Activated B cell treated with CpG ODN at 0.5 μM for 24 hours (primary cell): Measurements from ENCODE around the gene FETUB. TPM values are rescaled to one million over a fixed set of nuclear protein-coding genes. Genes with fewer than 3 reads are reported as not detected.
"Not testable (repeated sequence)": the region's sequence is repeated elsewhere in the genome, so short reads cannot be mapped to it uniquely, and the experiment has no call there.

Experiments
- ATAC-seq: fragments of 200-7000 bp; cut with Tn5 transposase; one replicate; pipeline ENCODE4 v1.10.0; 2021; ENCODE audit warnings: low read depth, mild to moderate bottlenecking, moderate library complexity
- CTCF ChIA-PET: fragments of 350-600 bp; sonication (Branson Sonifier 250); formaldehyde crosslinking; loops from one replicate; lab custom pipeline; 2021; ENCODE audit warnings: antibody characterized with exemption; lab: Charles Lee
- POLR2A ChIA-PET: fragments of 350-600 bp; sonication (Branson Sonifier 250); formaldehyde crosslinking; loops from one replicate; lab custom pipeline; 2021; ENCODE audit warnings: antibody characterized with exemption; lab: Charles Lee
- DNase-seq: peaks from one replicate; pipeline ENCODE4 v3.0.0; 2022
- H3K27ac Mint-ChIP-seq: one replicate; pipeline ENCODE4 v1.8.0; 2020; ENCODE audit warnings: mixed read lengths
- H3K27me3 Mint-ChIP-seq: one replicate; pipeline ENCODE4 v1.8.0; 2021; ENCODE audit warnings: mixed read lengths
- H3K36me3 Mint-ChIP-seq: one replicate; pipeline ENCODE4 v1.8.0; 2021; ENCODE audit warnings: low read depth, mixed read lengths
- H3K4me1 Mint-ChIP-seq: one replicate; pipeline ENCODE4 v1.8.0; 2021; ENCODE audit warnings: mixed read lengths
- H3K4me3 Mint-ChIP-seq: one replicate; pipeline ENCODE4 v1.8.0; 2020; ENCODE audit warnings: mild to moderate bottlenecking, mixed read lengths
- H3K9me3 Mint-ChIP-seq: one replicate; pipeline ENCODE4 v1.8.0; 2020; ENCODE audit warnings: mixed read lengths
- intact Hi-C: fragments of 100-400 bp; cut with micrococcal nuclease; formaldehyde crosslinking; loops from one replicate; pipeline ENCODE4 v1.15.1; 2024
- total RNA-seq: library from RNA; stranded (reverse); gene quantifications from 2 replicates; pipeline ENCODE4 v1.2.3, GENCODE V29; 2022
- TF ChIP-seq, protein P1 (sequence below): fragments of 200-600 bp; IDR thresholded peaks from one replicate; pipeline ENCODE4 v1.8.0; 2022; ENCODE audit warnings: antibody characterized with exemption, mild to moderate bottlenecking

Gene FETUB
- total RNA-seq, 1 donor from 2014 or later = not detected

DNA sequence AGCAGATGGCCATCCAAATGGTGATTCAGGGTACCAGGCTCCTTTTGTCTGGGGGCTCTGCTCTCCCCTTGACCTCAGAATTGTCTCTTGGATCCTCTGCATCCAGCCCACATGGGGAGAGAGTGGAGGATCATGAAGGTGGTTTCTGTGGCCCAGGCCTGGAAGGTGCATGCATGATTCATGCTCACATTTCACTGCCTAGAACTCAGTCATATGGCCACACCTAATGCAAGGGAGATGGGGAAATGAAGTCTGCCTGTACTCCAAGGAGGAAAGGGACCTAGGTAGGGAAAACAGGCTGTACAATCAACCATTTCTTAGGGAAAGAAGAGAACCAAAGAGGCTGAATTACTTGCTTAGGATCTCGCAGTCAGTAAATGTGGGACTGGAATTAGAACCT is 40.7 kb downstream of the FETUB start:
- ATAC-seq (no peak), DNase-seq (no peak)
- H3K9me3 Mint-ChIP-seq = peaks cover 10% of the 10 kb centered on the region
- no peak overlapping the region for H3K27ac Mint-ChIP-seq
- intact Hi-C loops = no loop called here
- ChIA-PET POLR2A (no interaction called here), CTCF (no interaction called here)
- no peak overlapping the region for H3K4me3 Mint-ChIP-seq
- H3K27me3 Mint-ChIP-seq = peaks cover 49% of the 10 kb centered on the region
- no peaks in the 10 kb centered on the region for H3K4me1 Mint-ChIP-seq
- TF ChIP-seq, protein P1, sequence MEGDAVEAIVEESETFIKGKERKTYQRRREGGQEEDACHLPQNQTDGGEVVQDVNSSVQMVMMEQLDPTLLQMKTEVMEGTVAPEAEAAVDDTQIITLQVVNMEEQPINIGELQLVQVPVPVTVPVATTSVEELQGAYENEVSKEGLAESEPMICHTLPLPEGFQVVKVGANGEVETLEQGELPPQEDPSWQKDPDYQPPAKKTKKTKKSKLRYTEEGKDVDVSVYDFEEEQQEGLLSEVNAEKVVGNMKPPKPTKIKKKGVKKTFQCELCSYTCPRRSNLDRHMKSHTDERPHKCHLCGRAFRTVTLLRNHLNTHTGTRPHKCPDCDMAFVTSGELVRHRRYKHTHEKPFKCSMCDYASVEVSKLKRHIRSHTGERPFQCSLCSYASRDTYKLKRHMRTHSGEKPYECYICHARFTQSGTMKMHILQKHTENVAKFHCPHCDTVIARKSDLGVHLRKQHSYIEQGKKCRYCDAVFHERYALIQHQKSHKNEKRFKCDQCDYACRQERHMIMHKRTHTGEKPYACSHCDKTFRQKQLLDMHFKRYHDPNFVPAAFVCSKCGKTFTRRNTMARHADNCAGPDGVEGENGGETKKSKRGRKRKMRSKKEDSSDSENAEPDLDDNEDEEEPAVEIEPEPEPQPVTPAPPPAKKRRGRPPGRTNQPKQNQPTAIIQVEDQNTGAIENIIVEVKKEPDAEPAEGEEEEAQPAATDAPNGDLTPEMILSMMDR = no peak
- no peaks in the 10 kb centered on the region for H3K36me3 Mint-ChIP-seq

DNA sequence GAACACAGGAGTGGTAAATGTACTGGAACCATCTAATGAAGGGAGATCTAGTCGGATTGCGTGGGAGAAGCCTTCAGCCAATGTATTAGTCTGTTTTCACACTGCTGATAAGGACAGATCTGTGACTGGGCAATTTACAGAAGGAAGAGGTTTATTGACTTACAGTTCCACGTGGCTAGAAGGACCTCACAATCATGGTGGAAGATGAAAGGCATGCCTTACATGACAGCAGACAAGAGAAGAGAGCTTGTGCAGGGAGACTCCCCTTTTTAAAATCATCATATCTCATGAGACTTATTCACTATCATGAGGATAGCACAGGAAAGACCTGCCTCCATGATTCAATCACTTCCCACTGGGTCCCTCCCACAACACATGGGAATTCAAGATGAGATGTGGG is 42.6 kb downstream of the FETUB start:
- no peak overlapping the region for H3K27ac Mint-ChIP-seq
- DNase-seq (no peak), ATAC-seq (no peak)
- intact Hi-C loops = no loop called here
- CTCF ChIA-PET = no interaction called here
- H3K4me1 Mint-ChIP-seq = no peaks in the 10 kb centered on the region
- H3K36me3 Mint-ChIP-seq = no peaks in the 10 kb centered on the region
- H3K27me3 Mint-ChIP-seq = peaks cover 49% of the 10 kb centered on the region
- no peak overlapping the region for H3K4me3 Mint-ChIP-seq
- TF ChIP-seq, protein P1 = no peak
- POLR2A ChIA-PET = no interaction called here
- peaks cover 10% of the 10 kb centered on the region for H3K9me3 Mint-ChIP-seq

DNA sequence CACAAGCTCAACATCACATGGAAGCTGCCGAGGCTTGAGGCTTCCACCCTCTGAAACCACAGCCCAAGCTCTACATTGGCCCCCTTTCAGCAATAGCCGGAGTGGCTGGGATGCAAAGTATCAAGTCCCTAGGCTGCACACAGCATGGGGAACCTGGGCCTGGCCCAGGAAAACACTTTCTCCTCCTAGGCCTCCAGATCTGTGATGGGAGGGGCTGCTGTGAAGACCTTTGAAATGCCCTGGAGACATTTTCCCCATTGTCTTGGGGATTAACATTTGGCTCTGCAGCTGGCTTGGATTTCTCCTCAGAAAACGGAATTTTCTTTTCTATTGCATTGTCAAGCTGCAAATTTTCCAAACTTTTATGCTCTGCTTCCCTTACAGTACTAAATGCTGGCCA is 43.8 kb downstream of the FETUB start:
- no peak overlapping the region for H3K4me3 Mint-ChIP-seq
- peaks cover 10% of the 10 kb centered on the region for H3K9me3 Mint-ChIP-seq
- ATAC-seq (no peak), DNase-seq (no peak)
- no peaks in the 10 kb centered on the region for H3K36me3 Mint-ChIP-seq
- intact Hi-C loops = no loop called here
- TF ChIP-seq, protein P1 = no peak
- no peaks in the 10 kb centered on the region for H3K4me1 Mint-ChIP-seq
- CTCF ChIA-PET = no interaction called here
- H3K27me3 Mint-ChIP-seq = peaks cover 44% of the 10 kb centered on the region
- POLR2A ChIA-PET = no interaction called here
- no peak overlapping the region for H3K27ac Mint-ChIP-seq

DNA sequence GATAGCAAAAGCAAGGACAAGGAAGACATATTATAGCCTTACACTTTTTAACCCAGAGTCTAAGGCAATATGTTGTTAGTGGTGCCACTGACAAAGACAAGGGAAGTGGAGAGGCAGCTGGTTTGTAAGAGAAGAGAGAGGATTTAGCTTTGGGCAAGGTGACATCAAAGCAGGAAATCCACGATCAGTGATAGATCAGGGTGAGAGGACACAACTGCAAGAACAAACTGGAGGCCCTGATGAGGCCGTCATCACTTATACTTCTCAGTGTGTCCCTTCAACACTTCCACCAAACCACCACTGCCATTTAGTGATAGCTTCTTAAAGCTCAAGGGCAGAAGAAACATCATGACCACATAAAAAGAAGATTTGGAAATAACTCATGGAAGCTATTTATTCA is 46.3 kb downstream of the FETUB start:
- not testable (repeated sequence) for DNase-seq

DNA sequence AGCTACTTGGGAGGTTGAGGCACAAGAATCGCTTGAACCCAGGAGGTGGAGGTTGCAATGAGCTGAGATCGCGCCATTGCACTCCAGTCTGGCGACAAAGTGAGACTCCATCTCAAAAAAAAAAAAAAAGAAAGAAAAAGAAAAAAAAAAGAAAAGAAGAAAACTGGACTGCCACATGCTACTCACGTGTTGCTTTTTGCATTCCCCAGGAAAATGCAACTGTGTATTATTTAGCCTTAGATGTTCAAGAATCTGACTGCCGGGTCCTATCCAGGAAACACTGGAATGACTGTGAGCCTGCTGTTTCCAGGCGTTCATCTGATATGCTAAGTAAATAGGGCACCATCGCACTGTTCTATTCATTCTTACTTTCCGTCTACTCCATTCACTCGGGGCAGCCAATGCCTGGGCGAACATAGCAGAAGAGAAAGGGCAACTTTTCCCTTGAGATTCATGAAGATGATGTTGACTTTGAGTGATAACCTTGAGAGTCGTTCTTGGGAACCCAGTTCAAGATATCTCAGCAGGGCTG is 47.0 kb downstream of the FETUB start:
- intact Hi-C loops = no loop called here
- ATAC-seq (no peak), DNase-seq (no peak)
- ChIA-PET CTCF (no interaction called here), POLR2A (no interaction called here)
- peaks cover 41% of the 10 kb centered on the region for H3K27me3 Mint-ChIP-seq
- H3K9me3 Mint-ChIP-seq = peaks cover 10% of the 10 kb centered on the region
- no peaks in the 10 kb centered on the region for H3K36me3 Mint-ChIP-seq
- H3K4me1 Mint-ChIP-seq = no peaks in the 10 kb centered on the region
- no peak overlapping the region for H3K4me3 Mint-ChIP-seq
- TF ChIP-seq, protein P1 = no peak
- no peak overlapping the region for H3K27ac Mint-ChIP-seq

More for the DNA sequence above, 46.3 kb downstream of the FETUB start:
- H3K36me3 Mint-ChIP-seq, intact Hi-C loops, H3K4me1 Mint-ChIP-seq, H3K4me3 Mint-ChIP-seq, H3K27ac Mint-ChIP-seq, ATAC-seq: not testable (repeated sequence)
- H3K9me3 Mint-ChIP-seq = peaks cover 10% of the 10 kb centered on the region
- ChIA-PET CTCF (interaction anchor here (0.5 kb wide), 1 partner anchor 127 kb away, joined by 5 read pairs; no protein-coding TSS in a partner anchor), POLR2A (interaction anchor here (0.7 kb wide), 1 partner anchor 10 kb away, joined by 3 read pairs; no protein-coding TSS in a partner anchor)
- peaks cover 36% of the 10 kb centered on the region for H3K27me3 Mint-ChIP-seq

DNA sequence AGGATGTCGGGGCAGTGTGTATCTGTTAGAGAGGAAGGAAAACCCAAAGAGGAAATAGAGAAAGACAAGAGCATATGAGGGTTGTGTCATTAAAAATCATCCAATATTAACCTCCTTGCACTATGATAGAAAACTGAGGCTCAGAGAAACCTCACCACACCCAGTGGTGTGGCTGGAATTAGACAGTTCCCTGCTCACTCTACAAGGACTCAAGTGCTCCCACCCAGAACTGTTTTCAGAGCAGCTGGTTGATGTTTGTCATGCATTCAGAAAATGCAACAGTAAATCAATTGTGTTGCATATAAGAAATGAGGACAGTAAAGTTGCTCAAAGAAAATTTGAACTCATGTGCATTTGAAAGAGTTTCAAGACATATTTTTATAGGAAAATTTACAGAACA is 50.1 kb downstream of the FETUB start:
- H3K4me1 Mint-ChIP-seq, H3K36me3 Mint-ChIP-seq, POLR2A ChIA-PET, H3K9me3 Mint-ChIP-seq, intact Hi-C loops, H3K27ac Mint-ChIP-seq, H3K4me3 Mint-ChIP-seq, DNase-seq, CTCF ChIA-PET, ATAC-seq: not testable (repeated sequence)
- H3K27me3 Mint-ChIP-seq = peaks cover 27% of the 10 kb centered on the region
